Measurements from ENCODE around the gene HS2ST1.

Gene HS2ST1

DNA sequence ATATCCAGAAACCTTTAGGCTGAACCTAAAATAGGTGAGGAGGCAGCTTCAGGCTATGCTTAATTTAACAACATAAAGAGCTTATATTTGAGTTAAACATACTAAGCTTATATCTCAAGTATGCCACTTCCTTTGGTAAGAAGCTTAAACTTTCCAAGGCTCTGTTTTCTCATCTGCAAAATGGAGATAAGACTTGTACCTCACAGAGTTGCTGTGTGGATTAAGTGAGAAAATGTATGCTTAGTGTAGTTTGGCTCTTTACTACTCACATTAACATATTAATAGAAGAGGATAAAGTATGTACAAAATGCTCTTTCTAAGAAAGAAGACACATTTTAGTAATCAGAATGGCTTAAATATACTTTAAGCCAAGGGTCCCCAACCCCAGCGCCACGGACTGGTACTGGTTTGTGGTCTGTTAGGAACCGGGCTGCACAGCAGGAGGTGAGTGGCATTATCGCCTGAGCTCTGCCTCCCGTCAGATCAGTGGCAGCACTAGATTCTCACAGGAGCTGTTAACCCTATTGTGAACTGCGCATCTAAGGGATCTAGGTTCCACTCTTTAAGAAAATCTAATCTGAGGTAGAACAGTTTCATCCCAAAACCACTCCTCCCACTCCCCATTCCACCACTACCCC, 77.2 kb downstream of the HS2ST1 start:
- H3K36me3 ChIP-seq (ENCODE audit: control insufficient read depth in 2 of 2, insufficient read depth in 1 of 2, low read length in 2 of 2) = no peaks in the 10 kb centered on the region
- CTCF ChIA-PET = no interaction called here
- TF ChIP-seq OSR2 (tag by site-specific recombination; IDR thresholded peaks at IDR 0.05) (peak; percentile 58), INSM2 (tag by site-specific recombination; IDR thresholded peaks at IDR 0.05) (no peak), ZNF202 (tag by site-specific recombination; IDR thresholded peaks at IDR 0.05; ENCODE audit: borderline replicate concordance) (no peak), ZNF549 (tag by site-specific recombination; IDR thresholded peaks at IDR 0.05) (peak; percentile 74; the same call in 1 of the 2 replicates), ZXDB (tag by site-specific recombination; IDR thresholded peaks at IDR 0.05) (no peak), BCL11B (tag by site-specific recombination; IDR thresholded peaks at IDR 0.05; ENCODE audit: low read depth) (no peak), ZNF132 (tag by site-specific recombination; IDR thresholded peaks at IDR 0.05; ENCODE audit: borderline replicate concordance) (no peak), GLIS1 (tag by site-specific recombination; IDR thresholded peaks at IDR 0.05) (peak; percentile 18; the same call in 1 of the 2 replicates), ZNF354C (tag by site-specific recombination; IDR thresholded peaks at IDR 0.05; ENCODE audit: borderline replicate concordance, low read depth) (no peak), ZBTB48 (tag by site-specific recombination; IDR thresholded peaks at IDR 0.05) (peak; percentile 24; the same call in 1 of the 2 replicates)
- TF ChIP-seq, protein P1, sequence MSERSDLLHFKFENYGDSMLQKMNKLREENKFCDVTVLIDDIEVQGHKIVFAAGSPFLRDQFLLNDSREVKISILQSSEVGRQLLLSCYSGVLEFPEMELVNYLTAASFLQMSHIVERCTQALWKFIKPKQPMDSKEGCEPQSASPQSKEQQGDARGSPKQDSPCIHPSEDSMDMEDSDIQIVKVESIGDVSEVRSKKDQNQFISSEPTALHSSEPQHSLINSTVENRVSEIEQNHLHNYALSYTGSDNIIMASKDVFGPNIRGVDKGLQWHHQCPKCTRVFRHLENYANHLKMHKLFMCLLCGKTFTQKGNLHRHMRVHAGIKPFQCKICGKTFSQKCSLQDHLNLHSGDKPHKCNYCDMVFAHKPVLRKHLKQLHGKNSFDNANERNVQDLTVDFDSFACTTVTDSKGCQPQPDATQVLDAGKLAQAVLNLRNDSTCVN (tag by site-specific recombination; optimal IDR thresholded peaks at IDR 0.05) = no peak
- no peak overlapping the region for H3K4me3 ChIP-seq (ENCODE audit: low read depth, low read length)
- H3K9me3 ChIP-seq (ENCODE audit: control insufficient read depth, insufficient read depth, low read depth, low read length) = no peaks in the 10 kb centered on the region
- H3K4me1 ChIP-seq (ENCODE audit: control insufficient read depth, insufficient read depth, low read length) = peaks cover 21% of the 10 kb centered on the region
- H3K27ac ChIP-seq (ENCODE audit: extremely low read depth, low read depth, low read length) = no peak overlapping the region
- POLR2A ChIA-PET = no interaction called here

DNA sequence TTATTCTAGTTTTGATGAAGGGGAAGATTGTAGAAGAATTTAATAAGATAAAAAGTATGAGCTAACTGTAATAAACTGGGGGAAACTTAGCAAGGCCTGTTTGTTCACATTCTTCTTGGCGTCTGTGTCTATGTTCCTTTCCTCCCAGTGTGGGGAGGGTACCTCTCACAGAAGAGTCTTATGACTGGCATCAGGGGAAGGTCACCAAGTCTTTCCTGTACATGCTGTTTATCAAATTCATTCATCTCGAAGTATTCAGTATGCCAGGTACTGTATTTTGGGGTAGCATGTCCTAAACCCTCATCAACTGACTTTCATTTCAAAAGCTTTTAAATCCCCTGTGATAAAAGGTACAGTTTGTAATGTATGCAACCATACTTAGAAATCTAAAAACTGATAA, 78.4 kb downstream of the HS2ST1 start:
- Histone ChIP-seq H3K4me3 (ENCODE audit: low read depth, low read length) (no peak overlapping the region), H3K9me3 (ENCODE audit: control insufficient read depth, insufficient read depth, low read depth, low read length) (no peaks in the 10 kb centered on the region)

GRCh38 chr1:86993269-86993985, 79.0 kb downstream of the HS2ST1 start:
- Histone ChIP-seq H3K9me3 (ENCODE audit: control insufficient read depth, insufficient read depth, low read depth, low read length) (no peaks in the 10 kb centered on the region), H3K4me3 (ENCODE audit: low read depth, low read length) (no peak overlapping the region), H3K36me3 (ENCODE audit: control insufficient read depth in 2 of 2, insufficient read depth in 1 of 2, low read length in 2 of 2) (no peaks in the 10 kb centered on the region), H3K4me1 (ENCODE audit: control insufficient read depth, insufficient read depth, low read length) (peaks cover 31% of the 10 kb centered on the region), H3K27ac (ENCODE audit: extremely low read depth, low read depth, low read length) (peak overlapping the region; percentile 47)
- ChIA-PET CTCF (interaction anchor here (0.9 to 1.5 kb wide), 2 partner anchors 90 to 92 kb away, joined by 3 read pairs; no protein-coding TSS in a partner anchor), POLR2A (no interaction called here)
- TF ChIP-seq, protein P2, sequence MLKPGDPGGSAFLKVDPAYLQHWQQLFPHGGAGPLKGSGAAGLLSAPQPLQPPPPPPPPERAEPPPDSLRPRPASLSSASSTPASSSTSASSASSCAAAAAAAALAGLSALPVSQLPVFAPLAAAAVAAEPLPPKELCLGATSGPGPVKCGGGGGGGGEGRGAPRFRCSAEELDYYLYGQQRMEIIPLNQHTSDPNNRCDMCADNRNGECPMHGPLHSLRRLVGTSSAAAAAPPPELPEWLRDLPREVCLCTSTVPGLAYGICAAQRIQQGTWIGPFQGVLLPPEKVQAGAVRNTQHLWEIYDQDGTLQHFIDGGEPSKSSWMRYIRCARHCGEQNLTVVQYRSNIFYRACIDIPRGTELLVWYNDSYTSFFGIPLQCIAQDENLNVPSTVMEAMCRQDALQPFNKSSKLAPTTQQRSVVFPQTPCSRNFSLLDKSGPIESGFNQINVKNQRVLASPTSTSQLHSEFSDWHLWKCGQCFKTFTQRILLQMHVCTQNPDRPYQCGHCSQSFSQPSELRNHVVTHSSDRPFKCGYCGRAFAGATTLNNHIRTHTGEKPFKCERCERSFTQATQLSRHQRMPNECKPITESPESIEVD (tag by site-specific recombination; IDR thresholded peaks at IDR 0.05) = peak; percentile 67
- TF ChIP-seq ZNF146 (tag by site-specific recombination; IDR thresholded peaks at IDR 0.05) (no peak), WT1 (tag by site-specific recombination; IDR thresholded peaks at IDR 0.05) (0 out of 2 replicates have a peak, but pooled peaks have one; percentile 24), ZNF701 (tag by site-specific recombination; IDR thresholded peaks at IDR 0.05) (no peak), ZNF175 (tag by site-specific recombination; IDR thresholded peaks at IDR 0.05) (no peak), ZNF398 (tag by site-specific recombination; IDR thresholded peaks at IDR 0.05) (peak; percentile 30; the same call in 1 of the 2 replicates), ZFP3 (tag by site-specific recombination; IDR thresholded peaks at IDR 0.05; ENCODE audit: low read depth) (no peak), ZNF335 (tag by site-specific recombination; conservative IDR thresholded peaks at IDR 0.05) (peak; percentile 72)
- TF ChIP-seq, protein P3, sequence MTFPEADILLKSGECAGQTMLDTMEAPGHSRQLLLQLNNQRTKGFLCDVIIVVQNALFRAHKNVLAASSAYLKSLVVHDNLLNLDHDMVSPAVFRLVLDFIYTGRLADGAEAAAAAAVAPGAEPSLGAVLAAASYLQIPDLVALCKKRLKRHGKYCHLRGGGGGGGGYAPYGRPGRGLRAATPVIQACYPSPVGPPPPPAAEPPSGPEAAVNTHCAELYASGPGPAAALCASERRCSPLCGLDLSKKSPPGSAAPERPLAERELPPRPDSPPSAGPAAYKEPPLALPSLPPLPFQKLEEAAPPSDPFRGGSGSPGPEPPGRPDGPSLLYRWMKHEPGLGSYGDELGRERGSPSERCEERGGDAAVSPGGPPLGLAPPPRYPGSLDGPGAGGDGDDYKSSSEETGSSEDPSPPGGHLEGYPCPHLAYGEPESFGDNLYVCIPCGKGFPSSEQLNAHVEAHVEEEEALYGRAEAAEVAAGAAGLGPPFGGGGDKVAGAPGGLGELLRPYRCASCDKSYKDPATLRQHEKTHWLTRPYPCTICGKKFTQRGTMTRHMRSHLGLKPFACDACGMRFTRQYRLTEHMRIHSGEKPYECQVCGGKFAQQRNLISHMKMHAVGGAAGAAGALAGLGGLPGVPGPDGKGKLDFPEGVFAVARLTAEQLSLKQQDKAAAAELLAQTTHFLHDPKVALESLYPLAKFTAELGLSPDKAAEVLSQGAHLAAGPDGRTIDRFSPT (tag by site-specific recombination; IDR thresholded peaks at IDR 0.05) = peak; percentile 52; the same call in 1 of the 2 replicates

More for the DNA sequence above, 78.4 kb downstream of the HS2ST1 start:
- ChIA-PET CTCF (interaction anchor here (0.9 kb wide), 1 partner anchor 91 kb away, joined by 3 read pairs; no protein-coding TSS in a partner anchor), POLR2A (no interaction called here)
- H3K36me3 ChIP-seq (ENCODE audit: control insufficient read depth in 2 of 2, insufficient read depth in 1 of 2, low read length in 2 of 2) = no peaks in the 10 kb centered on the region
- TF ChIP-seq ZNF2 (tag by site-specific recombination; IDR thresholded peaks at IDR 0.05) (no peak), ZNF530 (tag by site-specific recombination; IDR thresholded peaks at IDR 0.05; ENCODE audit: low read depth) (no peak), ZNF341 (tag by site-specific recombination; IDR thresholded peaks at IDR 0.05; ENCODE audit: low read depth) (0 out of 2 replicates have a peak, but pooled peaks have one; percentile 26)
- H3K27ac ChIP-seq (ENCODE audit: extremely low read depth, low read depth, low read length) = peak overlapping the region; percentile 47
- peaks cover 27% of the 10 kb centered on the region for H3K4me1 ChIP-seq (ENCODE audit: control insufficient read depth, insufficient read depth, low read length)
